Ovary (tissue), 9 donors: Measurements from ENCODE around the gene AOC2. TPM values are rescaled to one million over a fixed set of nuclear protein-coding genes. Genes with fewer than 3 reads are reported as not detected.
"Not testable (repeated sequence)": the region's sequence is repeated elsewhere in the genome, so short reads cannot be mapped to it uniquely, and the experiment has no call there.

Experiments
- DNase-seq, 5 donors: peaks; one replicate each; pipeline ENCODE4 v3.0.0-alpha.2; 2019 to 2020
- H3K27ac ChIP-seq, 2 donors: fragments of 200-600 bp; one replicate each; pipeline versions ENCODE4 v1.5.1 to v1.8.0; 2019 to 2022
- H3K27me3 ChIP-seq: fragments of 200-600 bp; one replicate; pipeline ENCODE4 v1.8.0; 2022
- H3K36me3 ChIP-seq: fragments of 200-600 bp; sonication (generic); one replicate; pipeline ENCODE4 v1.5.1; 2019
- H3K4me1 ChIP-seq: one replicate; pipeline ENCODE4 v1.8.1; 2013; ENCODE audit warnings: mild to moderate bottlenecking, moderate library complexity; ENCODE audit not compliant: insufficient read depth
- H3K4me3 ChIP-seq: fragments of 200-600 bp; sonication (generic); one replicate; pipeline ENCODE4 v1.5.1; 2017
- H3K9me3 ChIP-seq, 2 donors: fragments of 200-600 bp in 1 of 2; sonication (generic) in 1 of 2; one replicate each; pipeline versions ENCODE4 v1.5.1 to v1.8.1; 2013 to 2019; ENCODE audit warnings: mild to moderate bottlenecking in 1 of 2, moderate library complexity in 1 of 2
- CTCF ChIP-seq, 3 donors: fragments of 450-650 bp in 2 of 3; fragments of 200-600 bp in 1 of 3; IDR thresholded peaks; one replicate each; pipeline versions ENCODE4 v1.5.1 to v1.8.0; 2016 to 2022; ENCODE audit warnings: antibody characterized with exemption in 3 of 3, mild to moderate bottlenecking in 1 of 3
- EP300 ChIP-seq: sonication (generic); formaldehyde crosslinking; IDR thresholded peaks from one replicate; pipeline ENCODE4 v1.6.1; 2017; ENCODE audit warnings: antibody characterized with exemption
- POLR2A ChIP-seq: fragments of 450-650 bp; IDR thresholded peaks from one replicate; pipeline ENCODE4 v1.6.1; 2017; ENCODE audit warnings: antibody characterized with exemption, mild to moderate bottlenecking, moderate library complexity
- WGBS, 3 donors: extraction: QIAGEN DNeasy Blood & Tissue Kit in 1 of 3; methylation state at CpG; one replicate each; pipeline versions ENCODE4 v1.1.5 to v1.1.7; 2013 to 2017; 5-methylcytosine and 5-hydroxymethylcytosine counted together
- intact Hi-C, 4 donors: fragments of 100-400 bp; cut with DNase I; formaldehyde crosslinking; loops; one replicate each; pipeline versions ENCODE4 v1.11.0 to v1.15.1; 2022 to 2023
- polyA plus RNA-seq, 2 donors: library from polyadenylated mRNA; stranded (reverse); fragments of 200-250 nt in 1 of 2; fragments of 350-450 nt in 1 of 2; fragmentation: Illumina TruSeq in 1 of 2; extraction: RNeasy Lipid Tissue Mini Kit (QIAGEN cat#74804) in 1 of 2; gene quantifications; one replicate each; pipeline ENCODE4 v1.2.3, GENCODE V29; 2013 to 2014
- total RNA-seq, 7 donors: library from RNA; depleted of rRNA in 2 of 7; stranded (reverse); fragments of >200 nt in 2 of 7; fragmentation: NEBNext Ultra II Directional in 3 of 7; extraction: Animal tissue kit (Norgen Biotek cat#: 25700) in 3 of 7; gene quantifications; one replicate each; pipeline versions ENCODE4 v1.1.0 to v1.2.4, GENCODE V29; 2016 to 2023
- donor health status: DM: no; HTN: no; CAD: no; lungs with moderate emphysema.
- donor health status: DM: no; HTN: no; CAD: no.
- donor health status: Bipolar disorder and iron deficiency.
- donor health status: DM: yes; HTN: yes; CAD: no.
- donor health status: DM: no; HTN: no; CAD: no.
- donor health status: DM: yes; HTN: yes; CAD: no.

AOC2 gene
- total and polyA plus RNA-seq, 9 donors: 0.40 to 6.3 (median 1.3) TPM

GRCh38 chr17:42878123-42878880, 33.9 kb downstream of the AOC2 start:
- WGBS, 3 donors: 37 to 44% (median 40%) methylated on average over 13 of the region's 13 CpGs
- intact Hi-C loops: no loop called here
- no peak overlapping the region for H3K27ac ChIP-seq
- TF ChIP-seq CTCF (IDR thresholded peaks at IDR 0.05) (no peak), EP300 (no peak), POLR2A (no peak)
- no peaks in the 10 kb centered on the region for H3K36me3 ChIP-seq
- H3K27me3 ChIP-seq: no peaks in the 10 kb centered on the region
- H3K4me3 ChIP-seq: no peak overlapping the region
- no peaks in the 10 kb centered on the region for H3K4me1 ChIP-seq
- H3K9me3 ChIP-seq: no peaks in the 10 kb centered on the region
- DNase-seq: no peak

GRCh38 chr17:42878924-42879595, 34.7 kb downstream of the AOC2 start:
- no peak for TF ChIP-seq EP300
- no peak for TF ChIP-seq POLR2A
- TF ChIP-seq CTCF (IDR thresholded peaks at IDR 0.05): no peak

GRCh38 chr17:42879596-42879985, 35.2 kb downstream of the AOC2 start:
- no peak overlapping the region for H3K4me3 ChIP-seq
- H3K27me3 ChIP-seq: no peaks in the 10 kb centered on the region
- no peaks in the 10 kb centered on the region for H3K4me1 ChIP-seq
- H3K9me3 ChIP-seq: no peaks in the 10 kb centered on the region
- H3K27ac ChIP-seq: no peak overlapping the region
- no peak for DNase-seq
- intact Hi-C loops: no loop called here
- TF ChIP-seq EP300 (no peak), POLR2A (no peak), CTCF (IDR thresholded peaks at IDR 0.05) (no peak)
- H3K36me3 ChIP-seq: no peaks in the 10 kb centered on the region
- WGBS, 3 donors: 47 to 67% (median 49%) methylated on average over 6 of the region's 6 CpGs

More at GRCh38 chr17:42878924-42879595, 34.7 kb downstream of the AOC2 start:
- H3K27ac ChIP-seq: no peak overlapping the region
- H3K27me3 ChIP-seq: no peaks in the 10 kb centered on the region
- no peaks in the 10 kb centered on the region for H3K9me3 ChIP-seq
- no peak overlapping the region for H3K4me3 ChIP-seq
- H3K36me3 ChIP-seq: no peaks in the 10 kb centered on the region
- H3K4me1 ChIP-seq: no peaks in the 10 kb centered on the region
- DNase-seq: no peak
- WGBS, 3 donors: 76 to 88% (median 86%) methylated on average over 8 of the region's 8 CpGs
- intact Hi-C loops: no loop called here

GRCh38 chr17:42880776-42881310, 36.5 kb downstream of the AOC2 start:
- Histone ChIP-seq H3K36me3 (no peaks in the 10 kb centered on the region), H3K9me3 (no peaks in the 10 kb centered on the region), H3K27me3 (no peaks in the 10 kb centered on the region), H3K27ac (no peak overlapping the region), H3K4me1 (no peaks in the 10 kb centered on the region), H3K4me3 (no peak overlapping the region)
- no peak for DNase-seq
- 83 to 87% (median 86%) methylated on average over 5 of the region's 5 CpGs for WGBS, 3 donors
- intact Hi-C loops: no loop called here
- TF ChIP-seq POLR2A: no peak
- TF ChIP-seq EP300: no peak
- TF ChIP-seq CTCF (IDR thresholded peaks at IDR 0.05): no peak

- H3K27ac ChIP-seq, DNase-seq, H3K4me3 ChIP-seq, H3K36me3 ChIP-seq, H3K27me3 ChIP-seq, H3K4me1 ChIP-seq, H3K9me3 ChIP-seq, intact Hi-C loops: not testable (repeated sequence)
- 91 to 94% (median 92%) methylated on average over 6 of the region's 6 CpGs for WGBS, 3 donors
Measured at GRCh38 chr17:42881706-42882105, 37.3 kb downstream of the AOC2 start.
